HG03139 (cell line): ENCODE results near the gene OR2AG1.
"Not testable (repeated sequence)": the region's sequence is repeated elsewhere in the genome, so short reads cannot be mapped to it uniquely, and the experiment has no call there.

Source experiments
- ATAC-seq: cut with Tn5 transposase; IDR thresholded peaks from one replicate; pipeline ENCODE4 v1.9.1; 2021; ENCODE audit not compliant: unreplicated experiment

The OR2AG1 gene

DNA sequence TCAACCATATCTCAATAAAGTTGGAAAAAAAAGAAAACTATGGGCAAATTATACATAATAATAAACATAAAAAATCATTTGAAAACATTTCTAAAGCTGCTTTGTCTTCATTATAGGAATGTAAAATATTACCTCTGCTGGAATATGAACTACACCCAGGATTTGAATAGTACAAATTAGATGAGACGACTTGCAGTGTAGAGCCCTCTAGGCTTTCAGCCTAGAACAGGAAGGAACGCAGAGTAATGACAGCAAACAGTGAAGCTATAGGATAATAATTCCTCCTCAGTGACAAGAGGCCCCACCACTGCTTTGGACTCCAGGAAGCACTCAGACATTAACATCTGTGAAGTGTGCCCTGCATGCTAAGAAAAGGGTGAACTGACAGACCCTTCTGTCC, 7.7 kb downstream of the OR2AG1 start:
- no peak for ATAC-seq

DNA sequence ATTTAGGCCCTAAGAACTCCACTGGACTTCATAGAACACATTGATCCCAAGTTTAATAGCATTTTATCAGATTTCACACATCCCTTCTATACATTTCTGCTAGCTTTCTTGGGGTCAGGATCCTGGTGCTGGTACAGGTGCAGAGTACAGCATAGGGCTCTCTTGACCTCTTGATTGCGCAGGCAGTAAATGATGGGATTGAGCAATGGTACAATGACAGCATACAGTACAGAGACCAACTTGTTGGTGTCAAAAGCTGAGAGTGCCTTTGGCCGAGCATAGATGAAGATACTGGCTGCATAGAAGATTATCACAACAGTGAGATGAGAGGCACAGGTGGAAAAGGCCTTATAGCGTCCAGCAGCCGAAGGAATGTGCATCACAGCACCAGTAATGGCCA, 11.8 kb downstream of the OR2AG1 start:
- no peak for ATAC-seq

GRCh38 chr11:6799402-6799801, 16.6 kb downstream of the OR2AG1 start, which contains the start of gene OR6A2:
OR6A2 (minus strand) TSS chr11:6799689; CDS start chr11:6795708, 3,981 bp downstream.
- no peak for ATAC-seq

GRCh38 chr11:6801075-6801474, 18.3 kb downstream of the OR2AG1 start:
- not testable (repeated sequence) for ATAC-seq

DNA sequence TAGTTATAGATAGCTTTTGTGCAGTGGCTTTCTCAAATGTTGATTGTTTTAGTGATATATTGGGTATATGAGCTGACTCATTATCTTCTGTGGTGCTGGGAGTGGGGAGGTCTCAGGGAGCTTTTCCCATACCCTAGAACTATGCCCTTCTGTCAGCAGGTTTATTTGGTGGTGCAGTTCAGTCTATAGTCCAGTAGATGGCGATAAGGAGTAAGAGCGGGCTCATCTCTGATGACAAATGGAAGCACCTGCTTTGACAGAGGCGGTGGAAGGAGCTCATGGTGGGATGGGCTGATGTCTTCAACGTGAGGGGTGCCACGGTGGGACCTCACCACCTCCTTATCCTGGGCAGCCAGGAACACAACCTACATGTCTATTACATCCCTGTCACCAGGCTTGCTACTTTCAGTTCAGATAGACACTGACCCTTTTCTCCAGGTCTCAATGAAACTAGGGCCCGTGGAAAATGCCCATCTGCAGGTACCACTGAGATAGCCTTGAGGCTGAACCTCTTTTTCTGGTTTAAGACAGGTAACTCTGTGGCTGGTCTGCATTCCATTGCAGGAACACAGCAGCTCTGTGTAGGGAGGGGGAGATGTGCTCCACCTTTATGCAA, 29.7 kb downstream of the OR2AG1 start:
- ATAC-seq: peak; percentile 92

DNA sequence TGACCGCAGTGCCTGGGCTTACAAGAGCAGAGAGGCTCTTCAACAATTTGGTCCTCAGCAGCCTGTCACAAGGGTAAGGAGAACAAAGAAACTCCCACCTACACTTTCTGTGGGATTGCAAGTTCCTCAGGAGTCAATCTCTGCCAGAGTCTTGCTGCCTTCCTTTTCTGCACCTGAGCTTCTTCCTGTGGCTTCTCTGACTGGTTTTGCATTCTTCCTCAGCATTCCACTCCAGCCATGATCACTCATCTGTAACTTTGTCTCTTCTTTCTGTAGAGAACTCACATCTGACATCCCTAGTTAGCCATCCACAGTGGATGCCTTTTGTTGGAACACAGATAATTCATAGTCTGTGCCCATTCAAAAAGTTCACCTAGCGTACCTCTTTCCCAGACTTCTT, 30.8 kb downstream of the OR2AG1 start:
- no peak for ATAC-seq

- no peak for ATAC-seq
These were observed 34.9 kb downstream of the OR2AG1 start for GRCh38 chr11:6817694-6818093.

DNA sequence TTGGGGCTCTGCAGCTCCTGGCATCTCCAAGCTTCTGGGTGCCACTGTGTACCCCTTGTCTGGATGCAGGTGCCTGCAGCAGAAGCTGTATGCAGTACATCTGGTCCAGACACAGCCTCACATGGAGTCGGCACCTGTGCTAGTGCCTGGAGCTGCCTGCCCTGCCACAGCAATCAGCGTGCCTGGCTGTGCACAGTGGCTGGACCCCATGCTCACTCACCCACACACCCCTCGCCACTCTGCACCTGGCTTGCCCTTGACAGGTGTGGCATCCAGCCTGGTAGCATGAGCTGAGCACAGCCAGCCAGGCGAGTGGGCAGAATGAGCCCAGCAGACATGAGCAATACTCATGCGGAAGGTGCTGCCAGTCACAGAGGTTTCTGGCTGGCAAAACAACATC, 36.1 kb downstream of the OR2AG1 start:
- ATAC-seq: no peak

DNA sequence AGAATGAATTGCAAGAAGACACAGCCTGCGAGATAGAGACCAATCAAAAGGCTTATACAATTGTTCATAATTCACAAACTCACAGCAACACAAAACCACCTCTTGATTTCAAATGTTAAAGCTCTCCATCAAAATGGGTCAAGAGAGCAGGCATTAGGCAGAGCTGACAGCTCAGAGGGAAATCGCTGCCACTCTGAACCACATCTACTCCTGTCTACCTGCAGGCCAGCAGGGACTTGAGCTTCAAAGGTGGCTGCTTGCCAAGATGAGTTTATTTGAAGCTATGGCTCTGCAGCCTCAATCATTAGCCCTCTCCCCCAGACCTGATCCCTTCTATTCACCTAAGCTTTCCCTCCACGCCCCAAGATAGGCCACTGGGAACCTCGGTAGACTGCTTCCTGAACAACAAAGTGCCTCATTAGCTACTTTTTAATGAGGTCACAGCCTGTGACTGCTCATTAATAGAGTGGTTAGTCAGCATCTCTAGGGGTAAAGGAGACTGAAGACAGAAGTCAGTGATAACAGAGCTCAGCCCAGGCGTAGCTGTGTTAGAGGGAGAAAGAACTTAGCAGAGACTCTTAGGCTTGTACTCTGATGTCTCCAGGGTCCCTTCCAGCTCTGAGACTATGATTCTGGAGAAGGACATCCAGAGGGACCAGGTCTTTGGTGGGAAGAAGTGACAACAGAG, 41.5 kb downstream of the OR2AG1 start:
- ATAC-seq: no peak

DNA sequence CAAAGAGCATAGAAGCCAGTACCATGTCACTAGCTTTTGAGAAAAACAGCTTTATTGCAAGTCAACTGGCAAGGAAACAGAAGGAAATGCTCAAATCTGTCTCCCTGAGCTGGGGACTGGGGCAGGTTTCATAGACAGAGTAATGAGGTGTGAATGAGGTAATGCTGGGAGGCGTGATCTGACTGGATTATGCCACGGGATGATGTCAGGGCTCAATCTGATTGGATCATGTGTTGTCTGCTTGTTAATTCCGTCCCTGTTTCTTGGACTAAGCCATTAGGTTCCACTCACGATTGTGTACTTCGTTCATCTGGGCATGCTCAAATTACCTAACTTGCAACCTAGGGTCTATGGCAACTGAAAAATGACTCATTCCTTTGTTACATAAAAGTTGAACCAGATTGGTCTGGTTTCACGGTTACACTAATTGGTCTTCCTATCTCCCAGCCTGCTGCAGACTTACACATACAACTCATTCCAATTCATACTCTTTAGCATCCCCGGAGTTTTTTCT, 42.5 kb downstream of the OR2AG1 start:
- no peak for ATAC-seq

DNA sequence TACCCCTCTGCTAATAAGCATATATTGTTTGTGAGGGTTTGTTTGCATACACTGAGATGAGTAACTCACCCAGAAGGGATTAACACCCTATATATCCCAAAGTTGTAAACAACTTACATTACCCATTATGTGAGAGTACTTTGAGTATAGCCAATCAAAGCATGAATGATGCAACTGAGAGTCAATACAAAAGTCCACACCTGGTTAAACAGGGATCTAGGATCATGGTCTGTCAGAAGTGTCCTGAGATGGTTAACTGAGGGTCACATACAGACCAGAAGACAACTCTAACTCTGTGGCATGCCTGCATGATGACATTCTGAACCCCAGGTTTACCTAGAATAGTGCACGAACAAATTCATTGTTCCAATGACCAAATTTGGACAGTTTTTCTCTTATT, 45.3 kb downstream of the OR2AG1 start:
- no peak for ATAC-seq

DNA sequence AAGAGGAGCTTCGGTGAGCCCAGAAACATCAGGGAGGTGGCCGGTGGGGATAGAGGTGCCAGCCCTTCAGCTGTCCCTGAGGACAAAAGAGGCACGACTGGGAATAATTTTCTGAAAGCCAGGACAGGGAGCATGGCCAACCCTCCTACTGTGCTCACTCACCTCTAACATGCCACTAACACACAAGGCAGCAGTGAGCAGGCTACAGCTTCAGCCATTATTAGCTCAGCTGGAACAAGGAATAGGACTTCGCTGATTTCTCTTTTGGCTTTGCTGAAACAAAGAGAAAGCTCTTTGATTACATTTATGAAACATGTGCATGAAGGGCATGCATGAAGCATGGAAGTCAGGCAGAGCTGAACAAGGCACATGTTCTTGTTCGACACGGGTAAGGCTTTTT, 50.5 kb downstream of the OR2AG1 start:
- no peak for ATAC-seq

- no peak for ATAC-seq
These were observed 51.2 kb downstream of the OR2AG1 start for GRCh38 chr11:6834021-6834420.
